HepG2 (cell line): ENCODE results near the gene CERS4. TPM values are rescaled to one million over a fixed set of nuclear protein-coding genes. Genes with fewer than 3 reads are reported as not detected.

Experiments used
- ATAD3A ChIP-seq: sonication (generic); formaldehyde crosslinking; IDR thresholded peaks from 2 replicates; pipeline ENCODE4 v1.4.0; 2020; ENCODE audit warnings: missing genetic modification reagents
- BCL6 ChIP-seq: IDR thresholded peaks from 2 replicates; pipeline ENCODE4 v1.6.1; 2016; ENCODE audit warnings: missing genetic modification reagents, missing compliant biosample characterization
- EZH2 ChIP-seq: conservative IDR thresholded peaks from 2 replicates; pipeline ENCODE4 v1.6.1; 2012; ENCODE audit warnings: mild to moderate bottlenecking, low read depth, low read length, moderate library complexity
- FOXP1 ChIP-seq, 2 experiments: fragments of 450-650 bp in 1 of 2; IDR thresholded peaks; 2 replicates each; pipeline ENCODE4 v1.6.1; 2017 to 2018; ENCODE audit warnings: antibody characterized with exemption in 1 of 2
- GATA4 ChIP-seq: sonication (generic); IDR thresholded peaks from 2 replicates; pipeline ENCODE4 v1.6.1; 2016; ENCODE audit warnings: antibody characterized with exemption, low read depth, borderline replicate concordance
- IRX3 ChIP-seq: sonication (generic); formaldehyde crosslinking; IDR thresholded peaks from 2 replicates; pipeline ENCODE4 v1.8.1; 2023; ENCODE audit warnings: mild to moderate bottlenecking, low read depth, missing genetic modification reagents, borderline replicate concordance
- LRRFIP1 ChIP-seq: sonication (generic); formaldehyde crosslinking; conservative IDR thresholded peaks from 2 replicates; pipeline ENCODE4 v1.4.0; 2020; ENCODE audit warnings: missing genetic modification reagents
- MBD4 ChIP-seq: IDR thresholded peaks from 2 replicates; pipeline ENCODE4 v1.6.1; 2012; ENCODE audit warnings: low read length, inconsistent platforms, borderline replicate concordance
- SIN3A ChIP-seq: IDR thresholded peaks from 2 replicates; pipeline ENCODE4 v1.6.1; 2011; ENCODE audit warnings: low read depth, mild to moderate bottlenecking, control low read depth, low read length, borderline replicate concordance
- SRF ChIP-seq: IDR thresholded peaks from 2 replicates; pipeline ENCODE4 v1.6.1; 2011; ENCODE audit warnings: mild to moderate bottlenecking, low read depth, low read length, moderate library complexity
- ZFP82 ChIP-seq: sonication (generic); formaldehyde crosslinking; IDR thresholded peaks from 2 replicates; pipeline ENCODE4 v1.5.1; 2020; ENCODE audit warnings: mild to moderate bottlenecking, missing genetic modification reagents, borderline replicate concordance
- ZNF253 ChIP-seq: sonication (generic); formaldehyde crosslinking; IDR thresholded peaks from 2 replicates; pipeline ENCODE4 v1.8.0; 2022; ENCODE audit warnings: mild to moderate bottlenecking, missing genetic modification reagents, borderline replicate concordance
- ZNF333 ChIP-seq: sonication (generic); formaldehyde crosslinking; IDR thresholded peaks from 2 replicates; pipeline ENCODE4 v1.4.0; 2020; ENCODE audit warnings: mild to moderate bottlenecking, missing genetic modification reagents, borderline replicate concordance
- ZNF407 ChIP-seq: sonication (generic); formaldehyde crosslinking; IDR thresholded peaks from one replicate; pipeline ENCODE4 v1.5.1; 2020; ENCODE audit warnings: mild to moderate bottlenecking, missing genetic modification reagents; ENCODE audit errors: not compliant biosample characterization
- ZNF431 ChIP-seq: sonication (generic); formaldehyde crosslinking; IDR thresholded peaks from 2 replicates; pipeline ENCODE4 v1.9.0; 2022; ENCODE audit warnings: missing genetic modification reagents, low read depth, mild to moderate bottlenecking, borderline replicate concordance
- ZNF567 ChIP-seq: sonication (generic); formaldehyde crosslinking; IDR thresholded peaks from 2 replicates; pipeline ENCODE4 v1.8.1; 2023; ENCODE audit warnings: mild to moderate bottlenecking, missing genetic modification reagents, borderline replicate concordance
- ZNF7 ChIP-seq: IDR thresholded peaks from 2 replicates; pipeline ENCODE4 v1.6.1; 2016; ENCODE audit warnings: missing biosample characterization, missing genetic modification reagents
- ZNF746 ChIP-seq: sonication (generic); formaldehyde crosslinking; IDR thresholded peaks from 2 replicates; pipeline ENCODE4 v1.8.0; 2022; ENCODE audit warnings: mild to moderate bottlenecking, missing genetic modification reagents
- ZSCAN22 ChIP-seq: sonication (generic); formaldehyde crosslinking; IDR thresholded peaks from 2 replicates; pipeline ENCODE4 v1.4.0; 2020; ENCODE audit warnings: mild to moderate bottlenecking, missing genetic modification reagents
- polyA plus RNA-seq, 8 experiments: library from polyadenylated mRNA; depleted of rRNA in 3 of 8; stranded (reverse) in 7 of 8; unstranded in 1 of 8; fragments of >200 nt; fragmentation: Illumina TruSeq in 4 of 8; extraction: Trizol in 4 of 8; gene quantifications; 2 replicates each; pipeline versions ENCODE4 v1.2.1 to v1.2.3, GENCODE V29; 2011 to 2016; ENCODE audit warnings: low read depth in 4 of 8, missing spikeins in 1 of 8, mixed read lengths in 1 of 8; ENCODE audit not compliant: insufficient read depth in 1 of 8
- total RNA-seq, 5 experiments: library from RNA; depleted of rRNA; stranded (reverse); fragments of >200 nt; fragmentation: Illumina TruSeq; extraction: Trizol; gene quantifications; 2 replicates each; pipeline ENCODE4 v1.2.3, GENCODE V29; 2016; ENCODE audit warnings: low read depth in 1 of 5

Gene CERS4
- total and polyA plus RNA-seq, 2 of the 13 experiments (the other 11 are each of a cell fraction or from before 2014, with no cell fraction given), result 74.7 to 83.5 TPM

- TF ChIP-seq ZNF567 (CRISPR knock-in tag) (0 out of 2 replicates have a peak, but pooled peaks have one; percentile 19), FOXP1 (IDR thresholded peaks at IDR 0.05) (no peak), FOXP1 (CRISPR knock-in tag; IDR thresholded peaks at IDR 0.05) (no peak), ZNF253 (no peak), MBD4 (no peak), ZNF7 (no peak), ATAD3A (no peak), ZNF333 (no peak; the same call in 1 of the 2 replicates), ZNF407 (no peak), BCL6 (no peak), EZH2 (no peak), SIN3A (no peak), LRRFIP1 (CRISPR knock-in tag) (no peak), SRF (no peak), ZFP82 (CRISPR knock-in tag) (no peak), IRX3 (CRISPR knock-in tag) (no peak), GATA4 (no peak), ZSCAN22 (CRISPR knock-in tag) (no peak), ZNF746 (CRISPR knock-in tag) (no peak), ZNF431 (CRISPR knock-in tag) (no peak)
These were observed 550 bp downstream of the CERS4 start (continued) for GRCh38 chr19:8209462-8210378.
